Adipose tissue (tissue), 3 donors: ENCODE data around the gene CCDC74B. TPM values are rescaled to one million over a fixed set of nuclear protein-coding genes. Genes with fewer than 3 reads are reported as not detected.
"Not testable (repeated sequence)": the region's sequence is repeated elsewhere in the genome, so short reads cannot be mapped to it uniquely, and the experiment has no call there.

ENCODE experiments used
- H3K27ac ChIP-seq: one replicate; pipeline ENCODE4 v1.5.1; 2013; ENCODE audit warnings: low read depth, low read length
- WGBS, 3 donors: extraction: QIAGEN DNeasy Blood & Tissue Kit; methylation state at CpG; one replicate each; pipeline ENCODE4 v1.1.7; 2013; 5-methylcytosine and 5-hydroxymethylcytosine counted together
- polyA plus RNA-seq, 3 donors: library from polyadenylated mRNA; stranded (reverse); fragments of 200-250 nt; gene quantifications; one replicate each; pipeline ENCODE4 v1.2.3, GENCODE V29; 2013
- donor health status: healthy with polysubstance abuse.
- donor health status: Bipolar disorder and iron deficiency.
- donor health status: healthy.

The CCDC74B gene
- polyA plus RNA-seq, result 1 to 10 TPM in 2 of 3 donors, under 1 TPM in 1; 0.94 to 3.1 (median 1.1) TPM

- 6 to 15% (median 9%) methylated on average over 28 to 30 of the region's 30 CpGs for WGBS, 3 donors
Measured at GRCh38 chr2:130145006-130145414, at the start of gene CCDC74B. Gene CCDC74B, minus strand, starts transcription at chr2:130145112. Its CDS starts 116 bp downstream, at chr2:130144996.

GRCh38 chr2:130193824-130194223, 48.9 kb upstream of the CCDC74B start:
- WGBS, 3 donors, result 89 to 91% (median 90%) methylated on average over 22 of the region's 22 CpGs
- not testable (repeated sequence) for H3K27ac ChIP-seq

More at GRCh38 chr2:130145006-130145414, at the start of gene CCDC74B:
- H3K27ac ChIP-seq, result not testable (repeated sequence)

DNA sequence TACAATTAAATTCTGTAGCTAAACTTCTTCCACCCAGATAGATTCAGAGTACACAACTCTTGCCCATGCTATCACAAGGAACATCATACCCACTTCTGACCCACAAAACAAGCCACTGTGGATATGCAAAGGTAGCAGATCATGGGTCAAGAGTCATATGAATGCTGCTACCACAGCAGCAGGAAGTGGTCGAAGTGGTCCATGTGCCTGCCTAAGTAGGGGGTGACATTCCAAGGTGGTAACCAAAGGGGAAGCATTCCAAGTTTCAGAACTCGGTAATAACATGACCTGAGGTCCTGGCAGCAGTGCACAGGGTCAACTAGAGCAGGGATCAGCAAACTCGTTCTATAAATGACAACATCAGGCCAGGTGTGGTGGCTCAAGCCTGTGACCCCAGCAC, 47.5 kb upstream of the CCDC74B start:
- not testable (repeated sequence) for H3K27ac ChIP-seq
- WGBS, 3 donors, result 75 to 80% (median 76%) methylated on average over 3 of the region's 3 CpGs

- 91 to 95% (median 95%) methylated on average over 6 of the region's 6 CpGs for WGBS, 3 donors
- H3K27ac ChIP-seq, result not testable (repeated sequence)
Measured at GRCh38 chr2:130191319-130191718, 46.4 kb upstream of the CCDC74B start.

DNA sequence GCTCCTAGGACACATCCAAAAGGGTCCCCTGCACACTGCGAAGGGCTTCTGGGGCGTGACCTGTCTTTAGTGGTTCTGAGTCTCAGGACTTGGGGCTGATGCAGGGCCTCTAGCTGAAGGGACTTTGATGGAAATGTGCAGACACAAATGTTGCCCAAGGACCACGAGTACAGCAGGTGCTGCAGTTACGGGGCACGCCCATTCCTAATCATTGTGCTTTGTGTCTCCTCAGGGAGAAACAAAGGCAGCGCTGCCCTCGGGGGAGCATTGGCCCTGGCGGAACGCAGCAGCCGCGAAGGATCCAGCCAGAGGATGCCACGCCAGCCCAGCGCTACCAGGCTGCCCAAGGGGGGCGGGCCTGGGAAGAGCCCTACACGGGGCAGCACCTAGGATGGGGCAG, 45.3 kb upstream of the CCDC74B start:
- WGBS, 3 donors, result 90 to 93% (median 91%) methylated on average over 15 of the region's 15 CpGs
- no peak overlapping the region for H3K27ac ChIP-seq

DNA sequence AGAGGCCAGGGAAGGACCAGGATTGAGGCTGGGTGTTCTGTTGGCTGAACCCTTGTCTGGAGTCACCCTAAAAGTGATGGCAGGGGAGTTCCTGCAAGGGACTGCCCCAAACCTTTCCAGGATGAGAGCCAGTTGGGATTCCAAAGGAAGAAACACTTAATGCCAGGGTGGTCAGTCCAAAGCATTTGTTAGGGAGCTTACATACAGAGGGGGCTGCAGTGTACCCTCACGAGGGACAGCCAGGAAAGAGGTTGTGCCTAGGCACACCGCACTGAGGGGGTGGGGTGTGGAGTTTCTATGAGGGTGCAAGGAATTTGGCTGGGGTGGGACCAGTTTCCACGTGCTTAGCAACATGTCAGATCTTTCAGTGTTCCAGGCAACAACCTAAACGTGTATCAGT, 44.0 kb upstream of the CCDC74B start:
- 70 to 87% (median 78%) methylated on average over 3 to 4 of the region's 4 CpGs for WGBS, 3 donors

DNA sequence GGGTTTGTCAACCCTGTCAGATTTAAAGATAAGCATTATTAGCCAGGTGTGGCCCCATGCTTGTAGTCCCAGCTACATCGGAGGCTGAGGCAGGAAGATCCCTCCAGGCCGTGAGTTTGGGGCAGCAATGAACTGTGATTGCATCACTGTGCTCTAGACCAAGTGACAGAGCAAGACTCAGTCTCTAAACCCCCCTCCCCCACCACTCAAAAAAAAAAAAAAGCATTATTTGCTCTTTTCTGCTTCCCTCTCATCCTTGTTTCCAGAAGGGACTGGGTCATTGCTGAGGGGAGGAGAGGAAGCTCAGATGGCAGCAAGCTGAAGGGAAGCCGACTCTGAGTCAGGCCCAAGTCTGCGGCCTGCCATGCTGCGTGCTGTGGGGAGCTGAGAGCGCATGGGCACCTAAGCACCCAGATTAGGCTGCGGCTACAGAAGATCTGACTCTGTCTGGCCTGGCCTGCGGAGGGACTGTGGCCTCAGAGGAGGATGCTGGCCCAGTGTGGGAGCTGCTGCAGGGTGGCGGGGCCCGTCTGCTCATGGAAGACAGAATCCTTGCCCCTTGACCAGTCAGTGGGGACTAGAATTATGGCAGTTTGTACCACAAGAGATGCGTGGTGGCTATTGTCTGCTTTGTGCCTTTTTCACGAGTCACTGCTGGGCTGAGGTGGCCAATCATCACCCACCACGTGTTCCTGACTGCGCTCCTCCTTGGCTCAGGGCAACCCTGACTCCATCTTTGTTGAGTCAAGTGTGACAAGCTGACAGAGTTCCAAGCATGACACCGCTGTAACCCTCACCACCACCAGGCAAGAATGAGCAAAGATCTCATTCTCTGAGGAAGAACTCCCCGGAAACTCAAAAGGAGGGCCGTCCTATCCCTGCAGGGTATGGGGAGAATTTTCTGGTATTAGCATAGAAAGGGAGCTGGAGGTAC, 43.2 kb upstream of the CCDC74B start:
- H3K27ac ChIP-seq, result not testable (repeated sequence)
- WGBS, 3 donors, result 88 to 91% (median 90%) methylated on average over 17 of the region's 17 CpGs

More for the DNA sequence above, 44.0 kb upstream of the CCDC74B start:
- not testable (repeated sequence) for H3K27ac ChIP-seq

- 79 to 91% (median 79%) methylated on average over 6 to 8 of the region's 8 CpGs for WGBS, 3 donors
- no peak overlapping the region for H3K27ac ChIP-seq
Measured at GRCh38 chr2:130187268-130187667, 42.4 kb upstream of the CCDC74B start.

- no peak overlapping the region for H3K27ac ChIP-seq
- 85 to 88% (median 86%) methylated on average over 5 of the region's 5 CpGs for WGBS, 3 donors
Measured at GRCh38 chr2:130186391-130186790, 41.5 kb upstream of the CCDC74B start.

DNA sequence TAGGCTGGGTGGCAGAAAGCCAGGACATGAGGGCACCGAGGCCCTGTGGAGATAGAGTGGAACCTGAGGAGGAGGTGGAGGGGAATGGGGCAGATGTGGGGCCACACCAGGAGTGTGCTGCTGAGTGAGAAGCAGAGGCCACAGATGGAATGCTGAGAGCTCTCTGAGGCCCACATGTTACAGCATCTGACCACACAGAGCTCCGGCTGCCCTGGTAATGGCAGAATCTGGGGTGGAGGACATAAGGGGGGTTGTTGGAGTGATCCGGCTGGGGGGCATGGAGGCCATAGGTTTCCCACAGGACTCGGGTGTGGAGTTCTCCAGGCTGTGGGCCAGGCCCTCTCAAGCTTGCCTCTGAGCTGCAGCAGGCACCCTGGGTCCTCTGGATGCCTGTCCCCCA, 41.0 kb upstream of the CCDC74B start:
- WGBS, 3 donors, result 80 to 85% (median 81%) methylated on average over 4 of the region's 4 CpGs
- no peak overlapping the region for H3K27ac ChIP-seq

DNA sequence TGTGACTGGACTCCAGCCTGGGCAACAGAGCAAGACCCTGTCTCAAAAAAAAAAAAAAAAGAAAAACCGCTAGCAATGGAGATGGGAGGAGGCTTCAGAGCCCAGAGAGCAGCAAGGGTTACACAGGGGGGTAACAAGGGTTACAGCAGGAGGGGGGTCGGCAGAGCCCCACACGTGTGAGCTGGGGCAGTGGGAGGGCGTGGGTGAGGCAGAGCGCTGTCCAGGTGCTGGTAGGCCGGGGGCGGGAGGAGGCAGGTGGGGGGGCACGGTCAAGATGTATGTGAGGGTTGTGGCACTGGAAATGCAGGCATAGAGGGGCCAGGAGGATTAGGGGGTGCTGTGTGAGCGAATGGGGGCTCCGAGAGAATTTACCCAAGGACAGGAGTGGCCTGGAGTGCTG, 40.5 kb upstream of the CCDC74B start:
- 80 to 91% (median 89%) methylated on average over 4 to 10 of the region's 10 CpGs for WGBS, 3 donors
- H3K27ac ChIP-seq, result no peak overlapping the region

DNA sequence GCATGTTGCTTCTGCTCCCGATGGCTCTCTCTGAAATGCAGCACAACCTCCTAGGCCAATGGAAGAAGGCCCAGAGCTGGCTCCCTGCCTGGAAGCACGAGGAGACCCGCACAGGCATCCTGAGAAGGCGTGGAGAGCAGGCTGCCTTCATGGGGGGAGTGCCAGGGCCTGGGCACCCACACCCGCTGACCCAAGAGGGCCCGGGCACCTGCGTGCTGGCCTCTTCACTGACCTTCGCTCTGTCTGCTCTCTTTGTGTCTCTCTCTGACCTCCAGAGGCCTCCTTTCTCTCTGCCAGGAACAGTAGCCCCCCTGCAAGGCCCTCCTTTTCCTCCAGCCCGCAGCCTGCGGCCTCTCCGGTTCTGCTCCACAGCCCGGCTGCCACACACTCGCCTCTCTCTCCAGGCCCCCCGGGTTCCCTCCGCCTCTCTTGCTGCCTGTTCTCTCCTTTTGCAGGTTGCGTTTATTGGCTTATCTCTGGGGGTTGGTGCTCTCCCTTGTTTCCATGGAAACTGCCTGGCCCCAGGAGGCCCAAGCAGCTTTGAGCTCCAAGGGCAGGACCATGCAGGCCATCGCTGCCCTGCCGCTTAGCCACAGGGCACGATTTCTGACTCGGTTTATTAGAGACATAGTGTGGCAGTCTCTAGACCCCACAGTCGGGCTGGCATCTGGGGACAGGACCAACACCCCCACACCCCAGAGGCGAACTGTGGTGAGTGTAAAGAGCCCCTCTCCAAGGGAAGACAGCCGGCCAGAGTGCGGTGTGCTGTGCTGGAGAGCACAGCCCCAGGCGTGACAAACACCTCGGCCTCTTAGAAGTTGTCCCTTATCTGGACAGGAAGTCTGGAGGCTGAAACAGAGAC, 38.8 kb upstream of the CCDC74B start:
- H3K27ac ChIP-seq, result no peak overlapping the region
- WGBS, 3 donors, result 55 to 75% (median 75%) methylated on average over 23 to 26 of the region's 26 CpGs

DNA sequence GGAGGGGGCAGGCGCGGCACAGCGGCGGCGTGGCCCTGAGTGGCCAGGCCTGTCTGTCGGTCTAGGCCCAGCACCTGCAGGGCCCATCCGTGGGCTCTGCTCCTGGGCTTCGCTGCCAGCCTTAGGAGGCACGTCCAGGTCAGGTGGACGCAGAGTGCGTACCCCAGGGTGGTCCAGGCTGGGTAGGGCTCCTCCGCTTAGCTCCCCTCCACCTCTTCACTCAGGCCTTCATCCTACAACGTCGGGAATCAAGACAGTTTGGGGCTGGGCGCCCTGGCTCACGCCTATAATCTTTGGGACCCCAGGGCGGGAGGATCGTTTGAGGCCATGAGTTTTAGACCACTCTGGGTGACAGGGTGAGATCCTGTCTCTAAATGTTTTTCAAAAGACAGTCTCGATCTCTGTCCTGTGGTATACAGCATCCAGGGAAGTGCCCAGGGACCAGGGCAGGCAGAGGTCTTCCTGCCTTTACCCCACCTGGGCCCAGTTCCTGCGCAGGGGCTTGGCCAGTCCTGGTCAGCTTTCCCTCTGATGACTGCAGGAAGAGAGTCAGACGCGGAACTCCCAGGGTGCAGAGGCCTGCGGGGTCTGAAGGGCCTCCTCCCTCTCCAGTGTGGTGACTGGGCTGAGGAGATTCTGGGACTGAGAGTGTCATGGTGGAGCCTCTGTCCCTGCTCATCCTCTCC, 38.1 kb upstream of the CCDC74B start:
- WGBS, 3 donors, result 23 to 30% (median 26%) methylated on average over 18 to 23 of the region's 23 CpGs
- H3K27ac ChIP-seq, result not testable (repeated sequence)

GRCh38 chr2:130181880-130182682, 37.2 kb upstream of the CCDC74B start, which contains the start of gene MZT2B:
Gene MZT2B, plus strand, starts transcription at chr2:130182262. Its CDS starts 21 bp downstream, at chr2:130182283.
- peak within 1 kb of the TSS; percentile 40 for H3K27ac ChIP-seq
- WGBS, 3 donors, result 0 to 1% (median 1%) methylated on average over 77 to 83 of the region's 86 CpGs

DNA sequence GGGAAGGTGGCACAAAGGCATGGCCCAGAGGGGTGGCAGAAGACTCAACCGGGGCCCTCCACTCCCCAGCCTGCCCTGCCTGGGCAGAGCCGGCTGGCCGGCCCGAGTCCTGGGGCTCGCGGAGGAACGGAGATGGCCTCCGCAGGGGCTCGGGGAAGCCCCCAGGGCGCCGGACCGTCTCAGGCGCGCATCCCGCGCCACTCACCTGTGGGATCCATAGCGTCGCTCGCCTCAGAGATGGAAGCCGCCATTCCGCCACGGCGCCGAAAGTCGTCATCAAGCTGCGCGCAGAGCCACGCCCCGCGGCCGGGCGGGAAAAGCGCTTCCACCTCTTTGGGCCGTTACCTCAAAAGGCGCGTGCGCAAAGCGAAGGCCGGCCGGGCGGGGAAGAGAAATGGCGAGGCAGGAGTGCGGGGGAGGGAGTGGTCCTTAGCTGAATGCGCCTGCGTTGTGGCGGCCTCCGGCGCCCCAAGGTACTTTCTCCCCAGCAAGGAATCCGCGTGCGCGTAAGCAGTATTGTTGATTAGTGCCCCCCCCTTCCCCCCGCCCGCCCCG, 36.5 kb upstream of the CCDC74B start, which contains the start of gene SMPD4:
TSS of gene SMPD4 (minus strand) at position 278 of the 555 bp plus-strand sequence. CDS start 5,010 bp downstream, outside the sequence.
- 0 to 1% (median 0%) methylated on average over 48 to 55 of the region's 55 CpGs for WGBS, 3 donors
- H3K27ac ChIP-seq, result peak within 1 kb of the TSS; percentile 40

- 20 to 27% (median 26%) methylated on average over 38 of the region's 38 CpGs for WGBS, 3 donors
- peak overlapping the region; percentile 40 for H3K27ac ChIP-seq
Measured at GRCh38 chr2:130180404-130181324, 35.8 kb upstream of the CCDC74B start.
